Right forelimb (tissue), 1 donor: ENCODE data around the gene LRRFIP1.

Source experiments
- DNase-seq: peaks from one replicate; pipeline ENCODE4 v3.0.0-alpha.2; 2018

The LRRFIP1 gene

DNA sequence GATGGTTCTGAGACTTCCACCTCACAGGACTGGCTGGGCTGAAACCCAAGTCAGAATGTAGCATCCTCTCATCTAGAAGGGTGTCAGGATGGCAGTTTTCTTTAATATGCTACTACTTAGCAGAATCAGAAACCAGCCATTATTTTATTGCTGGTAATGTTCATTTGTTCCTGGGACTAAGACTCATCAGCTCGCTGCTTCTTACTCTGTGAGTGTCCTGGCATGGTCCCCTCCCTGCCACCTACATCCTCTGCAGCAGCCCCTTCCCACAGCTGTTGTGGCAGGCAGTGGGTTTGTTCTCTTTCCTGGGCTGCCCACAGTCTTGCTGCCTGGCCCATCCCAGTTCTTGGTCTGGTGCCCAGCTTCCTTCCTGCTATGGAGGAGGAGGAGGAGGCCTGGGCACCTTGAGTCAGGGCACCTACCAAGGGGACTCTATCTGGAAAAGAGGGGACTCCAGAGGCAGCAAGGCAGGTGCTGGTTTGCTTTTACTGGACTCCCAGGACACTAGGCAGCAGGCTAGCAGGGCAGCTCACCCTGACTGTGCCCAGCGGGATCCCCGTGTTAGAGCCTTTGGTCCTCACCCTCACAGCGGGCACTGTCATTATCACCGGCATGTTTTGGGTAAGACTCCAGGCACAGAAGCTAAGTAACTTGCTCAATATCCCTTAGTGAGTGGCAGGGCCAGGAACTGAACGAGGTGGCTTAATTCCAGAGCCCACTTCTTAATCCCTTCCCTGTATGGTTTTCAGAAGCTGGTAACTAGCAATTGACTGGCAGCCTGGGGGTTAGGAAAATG is 62.1 kb downstream of the LRRFIP1 start:
- no peak for DNase-seq

DNA sequence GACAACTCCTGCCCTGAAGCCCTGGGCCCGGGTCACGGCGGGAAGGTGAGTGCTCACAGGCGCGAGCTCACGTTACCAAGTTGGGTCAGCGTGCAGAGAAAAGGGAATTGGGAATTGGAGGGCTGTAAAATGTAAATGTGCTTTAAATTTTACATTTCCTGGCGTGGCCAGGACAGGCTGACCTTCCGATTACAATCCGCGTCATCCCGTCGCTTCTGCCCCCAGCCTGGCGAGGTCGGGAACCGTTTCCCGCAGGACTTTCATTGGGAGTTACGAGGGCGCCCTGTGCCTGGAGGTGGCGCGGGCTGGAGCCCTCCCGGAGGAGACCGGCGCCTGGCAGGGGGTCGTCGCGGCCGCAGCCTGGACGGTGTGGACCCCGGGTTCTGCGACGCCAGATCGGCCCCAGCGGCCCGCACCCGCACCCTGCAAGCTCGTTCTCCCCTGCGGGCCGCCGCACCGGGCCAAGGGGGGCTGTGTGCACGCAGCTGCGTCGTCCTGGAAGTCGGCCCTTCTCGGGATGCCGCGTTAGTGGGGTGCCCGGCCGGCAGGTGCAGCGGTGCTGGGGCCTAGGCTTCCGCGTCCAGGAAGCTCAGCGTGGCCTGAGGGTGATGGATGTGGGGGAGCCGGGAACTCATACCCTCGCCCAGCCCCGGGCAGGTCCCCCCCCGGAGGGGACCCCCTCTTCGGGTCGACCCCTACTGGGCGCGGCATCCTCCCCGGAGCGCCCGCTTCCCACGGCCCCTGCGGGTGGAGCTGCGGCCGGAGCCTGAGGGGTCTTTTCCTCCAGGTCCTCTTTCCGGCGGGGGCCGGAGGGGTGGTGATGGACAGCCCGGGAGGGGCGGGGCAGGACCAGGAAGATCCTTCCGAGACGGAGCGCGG is 63.9 kb downstream of the LRRFIP1 start:
- DNase-seq, result no peak

DNA sequence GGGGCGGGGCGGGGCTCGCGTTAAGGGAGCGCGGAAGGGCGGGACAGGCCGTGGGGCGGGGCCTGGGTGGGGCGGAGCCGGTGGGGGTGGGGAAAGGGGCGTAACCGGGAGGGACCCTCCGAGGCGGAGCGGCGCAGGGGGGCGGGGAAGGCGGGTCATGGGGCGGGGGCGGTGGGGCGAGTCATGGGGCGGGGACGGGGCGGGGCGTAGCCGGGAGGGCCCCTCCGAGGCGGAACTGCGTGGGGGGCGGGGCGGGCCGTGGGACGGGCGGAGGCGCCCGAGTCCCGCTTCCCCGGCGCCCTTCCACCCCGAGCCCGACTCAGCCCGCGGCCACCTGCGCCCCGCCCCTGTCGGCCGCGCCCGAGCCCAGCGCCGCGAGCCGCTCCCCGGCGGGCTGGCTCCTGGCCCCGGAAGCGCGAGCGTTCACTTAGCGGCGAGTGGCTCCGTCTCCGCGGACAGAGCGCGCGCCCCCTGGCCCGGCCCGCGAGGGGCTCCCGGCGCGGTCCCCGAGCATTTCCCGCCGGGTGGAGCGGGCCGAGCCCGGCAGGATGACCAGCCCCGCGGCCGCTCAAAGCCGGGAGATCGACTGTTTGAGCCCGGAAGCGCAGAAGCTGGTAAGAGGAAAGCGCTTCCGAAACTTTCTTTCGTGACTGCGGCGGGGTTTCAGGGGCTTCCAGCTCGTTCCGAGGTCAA is 64.7 kb downstream of the LRRFIP1 start:
- DNase-seq, result peak; percentile 96

DNA sequence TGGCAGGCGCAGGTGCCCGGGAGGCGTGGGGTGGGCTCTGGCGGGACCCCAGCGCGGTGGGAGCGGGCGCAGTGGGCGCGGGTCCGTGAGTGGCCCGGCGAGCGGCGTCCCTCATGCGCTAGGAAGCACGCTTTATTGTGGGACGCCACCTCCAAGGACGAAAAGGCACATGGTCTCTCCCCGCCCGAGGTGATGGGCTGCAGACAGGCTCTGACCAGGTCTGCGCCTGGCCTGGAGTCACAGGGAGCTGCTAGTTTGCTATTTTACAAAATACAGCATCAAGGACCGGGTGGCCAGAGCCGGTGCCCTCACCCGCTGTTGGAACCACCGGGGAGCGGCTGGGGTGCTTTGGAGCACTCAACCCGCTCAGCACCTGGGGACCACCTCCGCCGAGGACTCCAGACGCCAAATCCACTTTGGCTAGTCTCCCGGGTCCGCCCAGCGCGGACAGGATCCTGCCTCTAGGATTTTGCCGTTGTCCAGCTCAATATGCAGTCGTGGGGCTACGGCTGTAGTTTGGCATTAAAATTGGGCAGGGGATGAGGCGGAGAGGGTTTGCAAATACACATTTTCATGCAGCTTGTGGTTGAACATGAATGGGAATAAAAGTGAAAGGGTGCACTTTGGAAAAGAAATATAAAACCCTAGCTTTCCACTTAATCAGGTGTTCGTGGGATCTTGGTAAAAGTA is 65.4 kb downstream of the LRRFIP1 start:
- DNase-seq, result no peak

DNA sequence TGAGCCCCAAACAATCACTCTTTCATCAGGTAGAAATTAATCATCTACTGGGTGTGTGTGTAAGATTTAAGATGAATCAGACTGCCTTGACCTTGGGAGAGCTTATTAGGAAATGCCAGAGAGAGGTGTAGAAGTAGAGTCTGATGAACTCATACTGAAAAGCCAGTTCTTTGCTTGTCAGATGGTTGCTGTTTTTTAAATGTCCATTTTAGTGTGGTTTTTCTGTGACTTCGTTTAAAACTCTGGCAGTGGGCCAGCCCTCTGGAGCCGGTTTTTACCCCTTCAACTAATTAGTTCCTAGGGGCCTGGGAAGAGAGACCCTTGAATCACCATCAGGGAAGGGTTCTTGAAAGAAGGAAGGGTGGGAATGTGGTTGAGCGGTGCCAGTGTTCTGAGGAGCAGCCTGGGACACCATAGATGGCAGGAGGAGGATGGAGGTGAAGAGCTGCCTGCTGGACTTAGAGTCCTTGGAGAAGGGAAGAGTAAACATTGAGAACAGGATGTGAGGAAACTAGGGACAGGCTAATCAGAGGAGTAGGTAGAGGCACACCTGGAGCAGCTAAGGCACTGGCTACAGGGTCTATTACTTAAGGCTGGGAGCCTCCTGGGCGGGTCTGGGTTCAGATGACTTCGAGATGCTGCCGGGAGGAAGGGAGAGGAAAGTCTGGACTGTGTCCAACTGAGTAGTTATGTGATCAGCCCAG is 66.1 kb downstream of the LRRFIP1 start:
- peak; percentile 36 for DNase-seq

DNA sequence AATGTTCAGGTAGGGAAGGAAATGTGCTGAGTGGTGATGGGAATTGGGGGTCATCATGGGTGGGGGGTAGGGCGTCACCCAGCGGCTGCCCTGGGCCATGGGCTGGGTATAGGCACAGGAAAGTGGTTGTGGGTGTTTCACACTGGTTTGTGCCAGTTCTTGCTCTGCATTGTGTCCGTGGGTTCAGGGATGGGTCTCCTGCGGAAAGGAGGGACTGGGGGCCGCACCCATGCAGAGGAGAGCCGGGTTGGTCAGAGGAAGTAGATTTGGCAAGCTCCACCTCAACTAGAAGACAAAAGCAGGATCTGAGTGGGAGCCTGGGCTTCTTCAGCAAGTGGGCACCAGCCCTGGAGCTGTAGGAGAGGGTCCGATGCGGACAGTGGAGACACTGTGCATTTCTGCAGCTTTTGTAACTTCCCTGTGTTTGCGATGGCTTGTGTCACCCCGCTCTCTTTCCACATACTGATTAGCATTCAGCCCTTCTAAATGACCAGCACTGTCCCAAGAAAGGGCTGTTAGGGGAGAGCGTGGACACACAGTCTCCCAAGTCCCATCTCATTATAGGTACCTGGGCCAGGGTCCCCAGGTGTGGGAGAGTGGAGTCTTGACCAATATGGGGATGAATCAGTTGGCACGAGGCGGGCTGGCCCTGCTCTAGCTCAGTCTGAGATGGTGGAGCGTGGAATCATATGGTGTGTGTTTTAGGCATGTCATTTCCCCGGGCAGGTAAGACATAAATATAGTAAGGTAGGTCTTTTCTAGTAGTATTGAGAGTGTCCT is 67.2 kb downstream of the LRRFIP1 start:
- peak; percentile 16 for DNase-seq

DNA sequence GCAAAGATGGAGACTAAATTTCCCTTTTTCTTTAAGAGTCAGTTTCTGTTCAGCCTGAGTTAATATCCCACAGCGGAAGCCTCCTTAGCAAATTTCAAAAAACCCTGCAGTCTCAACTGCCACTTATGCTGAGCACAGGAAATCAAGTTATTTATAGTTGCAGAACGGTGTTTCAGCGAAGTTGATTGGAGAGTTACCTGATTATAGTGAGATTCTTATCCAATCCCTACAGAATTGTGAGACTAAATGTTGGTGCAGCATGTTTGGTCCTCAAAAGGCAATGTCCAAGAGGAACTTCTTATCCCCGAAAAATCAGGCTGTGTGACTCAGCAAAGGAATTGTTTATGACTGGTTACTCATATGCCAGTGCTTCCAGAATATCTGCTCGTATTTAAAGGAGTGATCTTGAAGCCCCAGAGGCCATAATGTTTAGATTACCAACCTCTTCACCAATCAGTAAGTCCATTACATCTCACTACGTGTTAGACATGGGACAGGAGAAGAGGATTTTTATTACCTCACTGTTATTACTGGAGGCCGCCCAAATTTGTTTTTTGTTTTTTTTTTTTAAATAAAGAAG is 67.9 kb downstream of the LRRFIP1 start:
- no peak for DNase-seq

DNA sequence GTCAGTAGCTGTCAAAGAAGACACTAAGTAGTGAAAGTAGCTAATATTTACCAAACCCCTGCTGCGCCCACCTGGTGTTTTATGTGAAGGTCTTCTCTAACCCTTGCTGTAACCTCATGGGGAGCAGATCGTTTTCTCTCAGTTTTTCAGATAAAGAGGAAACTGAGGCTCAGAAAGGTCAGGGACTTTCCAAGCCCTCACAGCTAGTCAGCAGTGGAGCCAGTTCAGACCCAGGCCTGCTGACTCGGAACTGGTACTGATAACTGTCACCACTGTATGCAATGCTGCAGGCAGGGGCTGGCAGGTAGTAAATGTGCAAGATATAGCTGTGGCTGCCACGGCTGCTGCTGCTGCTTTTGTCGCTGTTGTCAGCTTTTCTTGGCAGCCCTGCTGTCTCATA is 69.1 kb downstream of the LRRFIP1 start:
- no peak for DNase-seq

DNA sequence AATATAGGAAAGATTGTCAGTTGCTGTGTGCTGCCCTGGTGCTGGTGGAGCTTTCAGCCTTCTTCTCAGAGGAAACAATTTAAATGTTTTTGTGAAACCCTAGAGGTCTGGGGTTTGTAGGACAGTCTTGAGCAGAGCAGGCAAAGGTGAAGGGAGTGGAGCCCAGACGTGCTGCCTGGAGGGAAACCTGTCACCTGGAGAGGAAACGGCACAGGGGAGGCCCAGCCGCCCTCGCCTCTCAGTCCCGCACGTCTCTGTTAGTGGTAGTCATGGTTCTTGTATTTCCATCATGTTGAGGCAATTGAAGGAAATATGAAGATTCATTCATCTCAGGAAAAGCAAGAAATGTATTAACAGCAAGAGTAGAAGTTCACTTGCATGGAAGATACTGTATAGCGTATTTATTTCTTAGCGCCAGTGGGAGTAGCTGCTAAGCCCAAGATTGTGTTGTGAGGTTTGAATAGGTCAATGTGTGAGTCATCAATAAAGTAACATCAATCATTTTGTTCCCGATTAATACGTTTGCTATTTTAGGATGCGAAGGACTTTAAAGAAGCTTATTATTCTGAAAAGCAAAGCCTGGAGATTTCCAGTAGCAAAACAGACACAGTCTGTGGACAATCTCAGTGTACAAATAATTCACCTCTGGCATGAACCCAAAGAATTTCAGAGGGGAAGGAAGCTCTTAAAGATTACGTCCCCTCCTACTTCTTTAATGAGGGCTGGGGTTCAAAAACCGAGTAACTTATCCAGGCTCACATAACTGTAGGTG is 70.4 kb downstream of the LRRFIP1 start:
- no peak for DNase-seq

DNA sequence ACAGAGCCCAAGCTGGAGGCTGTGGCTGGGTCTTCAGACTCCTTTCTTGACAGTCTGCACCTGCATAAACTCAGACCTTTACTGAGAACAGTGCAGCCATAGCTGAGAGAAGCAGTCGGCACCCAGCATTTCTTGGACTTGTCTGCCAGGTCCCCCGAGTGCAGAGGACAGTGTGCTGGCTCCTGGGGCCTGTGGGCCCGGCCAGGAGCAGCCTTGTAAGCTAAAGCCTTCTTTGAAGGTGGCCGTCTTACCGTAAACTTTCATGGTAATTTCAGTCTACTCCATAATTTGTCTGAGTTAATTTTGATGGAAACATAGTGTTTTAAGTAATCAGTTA is 70.9 kb downstream of the LRRFIP1 start:
- no peak for DNase-seq

DNA sequence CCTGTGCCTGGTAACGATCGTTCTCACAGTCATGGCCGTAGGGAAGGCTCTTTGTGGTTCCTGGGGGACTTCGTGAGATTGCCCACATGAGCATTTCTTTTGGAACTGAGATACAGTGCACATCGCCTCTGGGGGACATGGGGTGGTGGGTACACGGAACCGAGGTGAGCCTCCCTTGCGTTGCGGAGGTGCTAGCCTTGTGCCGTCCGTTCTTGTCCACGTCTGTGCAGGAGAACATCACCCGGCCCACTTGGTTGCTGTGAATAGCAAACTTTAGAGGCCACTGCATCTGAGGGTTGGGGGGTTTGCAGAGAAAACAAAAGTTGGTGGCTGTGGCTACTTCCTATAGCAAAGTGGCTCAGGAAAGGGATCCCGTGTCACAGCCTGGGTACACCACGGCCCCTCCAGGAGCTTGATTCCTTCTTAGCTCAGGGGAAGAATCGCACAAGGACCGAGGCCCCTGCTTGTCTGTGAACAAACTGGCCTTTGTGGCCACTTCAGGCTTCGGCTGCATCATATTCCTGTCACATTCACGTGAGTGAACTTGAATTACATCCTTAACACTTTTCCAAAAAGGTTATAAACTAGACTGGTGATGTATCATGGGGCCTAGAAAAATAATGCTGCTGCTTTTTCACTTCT is 72.6 kb downstream of the LRRFIP1 start:
- no peak for DNase-seq

DNA sequence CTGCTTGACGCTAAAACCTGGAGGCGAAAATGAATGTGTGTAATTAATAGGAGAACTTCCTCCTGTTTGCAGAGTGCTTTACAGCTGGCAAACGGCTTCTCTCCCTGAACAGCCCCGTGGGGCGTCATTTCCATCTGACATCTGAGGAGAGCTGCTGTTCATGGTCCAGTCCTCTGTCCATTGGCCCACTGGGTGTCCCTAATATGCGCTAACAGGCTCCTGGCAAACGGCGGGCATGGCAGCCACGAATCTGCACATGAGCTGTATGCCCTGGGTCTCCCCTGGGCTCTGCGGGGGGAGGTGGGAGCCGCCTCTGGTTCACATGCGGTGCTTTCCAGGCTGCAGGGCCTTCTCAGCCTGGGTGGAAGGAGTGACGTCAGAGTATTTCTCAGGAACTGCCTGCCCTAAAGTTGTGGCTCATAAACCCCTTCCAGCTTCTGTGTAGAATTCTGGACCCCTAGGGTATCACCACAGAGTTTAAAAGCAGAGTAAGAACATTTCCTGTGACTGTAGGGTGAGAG is 73.2 kb downstream of the LRRFIP1 start:
- DNase-seq, result peak; percentile 73

DNA sequence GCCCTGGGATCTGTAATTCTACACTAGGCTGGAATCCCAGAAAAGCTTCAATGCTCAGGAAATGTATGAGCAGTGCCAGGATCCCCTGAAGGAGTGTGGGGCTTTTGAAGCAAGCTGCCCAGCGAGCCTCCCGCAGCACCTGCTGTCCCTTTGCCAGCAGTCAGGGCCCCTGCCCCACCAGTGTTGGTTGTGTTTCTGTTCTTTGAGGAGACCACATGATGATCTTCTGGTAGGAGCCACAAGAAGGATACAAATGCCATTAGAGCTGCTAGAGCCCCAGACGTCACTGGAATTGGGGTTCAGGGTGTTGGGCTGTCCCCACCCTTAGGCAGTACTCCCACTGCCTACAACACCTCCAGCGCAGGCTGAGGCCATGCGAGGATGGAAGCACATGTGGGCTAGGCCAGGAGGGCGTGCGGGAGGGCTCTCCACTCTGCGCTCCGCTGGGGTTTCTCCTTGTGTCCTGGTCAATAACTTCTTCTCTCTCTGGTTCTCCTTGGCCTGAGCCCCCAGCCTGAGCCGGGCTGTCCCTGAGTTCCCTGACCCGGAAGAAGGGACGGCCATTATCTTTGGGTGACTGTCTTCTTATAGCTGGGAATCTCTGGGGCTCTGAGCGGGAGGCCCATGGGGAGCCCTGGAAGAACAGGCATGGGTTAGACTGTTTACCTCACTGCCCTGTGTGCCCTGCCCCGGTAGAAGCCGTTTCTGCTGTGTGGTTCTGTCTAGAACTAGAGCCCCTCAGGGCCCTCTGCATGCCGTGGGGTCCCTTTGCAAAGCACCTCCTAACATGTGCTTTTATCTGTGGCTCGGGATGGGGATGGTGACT is 73.9 kb downstream of the LRRFIP1 start:
- no peak for DNase-seq

DNA sequence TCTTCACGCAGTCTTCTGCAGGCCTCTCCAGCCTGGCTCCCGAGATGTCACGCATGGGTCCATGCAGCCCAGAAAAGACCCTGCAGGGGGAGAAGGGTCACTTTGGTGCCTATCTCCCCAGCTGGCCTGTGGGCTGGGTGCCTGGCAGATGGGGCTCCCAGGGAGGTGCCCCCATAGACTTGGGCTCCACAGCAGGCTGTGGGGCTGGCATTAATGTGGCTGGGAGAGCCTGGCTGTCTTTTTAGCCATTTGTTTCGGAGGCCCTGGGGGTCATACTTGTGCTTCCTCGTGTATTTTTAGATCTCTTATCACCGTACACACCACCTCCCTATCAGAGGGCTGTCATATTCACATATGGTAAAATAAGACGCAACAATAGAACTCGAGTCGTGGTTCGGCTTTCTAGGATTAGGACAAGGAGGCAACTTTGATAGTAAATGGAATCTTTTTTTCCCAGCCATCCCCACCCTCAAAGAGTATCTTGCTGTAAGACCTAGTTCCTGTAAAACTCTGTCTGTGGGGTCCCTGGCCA is 74.5 kb downstream of the LRRFIP1 start:
- DNase-seq, result no peak

DNA sequence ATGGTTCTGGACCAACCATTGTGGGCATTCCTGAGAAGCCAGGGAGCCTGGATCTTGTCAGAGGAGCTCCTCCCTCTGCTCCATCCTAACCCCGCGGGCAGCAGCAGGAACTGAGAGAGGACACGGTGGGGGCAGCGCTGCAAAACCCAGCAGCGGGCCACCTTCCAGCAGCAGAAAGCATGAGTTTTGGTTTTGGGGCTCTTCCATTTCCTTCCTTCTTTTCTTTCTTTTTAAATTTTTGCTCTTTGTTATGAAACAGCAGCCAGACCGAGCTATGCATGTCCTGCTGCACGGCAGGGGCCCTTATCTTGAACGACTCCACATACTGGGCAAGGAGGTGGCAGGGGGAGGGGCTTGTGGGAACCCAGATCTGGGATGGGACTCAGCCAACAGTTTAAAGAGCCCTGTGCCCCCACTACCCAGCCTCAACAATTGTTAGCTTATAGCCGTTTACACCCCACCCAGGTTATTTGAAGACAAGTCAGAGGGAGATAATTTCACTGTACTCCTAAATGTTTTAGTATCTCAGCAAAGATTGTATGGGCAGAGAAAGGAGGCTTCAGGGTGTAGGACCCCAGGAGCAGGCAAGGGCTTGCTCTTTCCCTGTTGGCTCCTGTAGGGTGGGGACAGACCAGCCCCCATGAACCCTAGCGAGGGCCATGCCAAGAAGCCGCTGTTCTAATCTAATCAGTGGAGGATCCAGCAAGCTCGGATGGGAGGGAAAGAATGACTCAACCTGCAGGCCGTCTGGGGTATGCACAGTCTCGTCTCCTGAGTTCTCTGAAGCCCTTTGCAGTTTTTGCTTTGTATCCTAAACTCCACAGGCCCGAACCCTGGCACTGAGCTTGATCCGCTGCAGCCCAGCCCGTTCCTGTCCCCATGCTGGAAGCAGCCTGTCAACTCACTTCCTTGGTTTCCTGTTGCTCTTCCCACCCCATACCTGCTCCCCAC is 75.3 kb downstream of the LRRFIP1 start:
- no peak for DNase-seq

DNA sequence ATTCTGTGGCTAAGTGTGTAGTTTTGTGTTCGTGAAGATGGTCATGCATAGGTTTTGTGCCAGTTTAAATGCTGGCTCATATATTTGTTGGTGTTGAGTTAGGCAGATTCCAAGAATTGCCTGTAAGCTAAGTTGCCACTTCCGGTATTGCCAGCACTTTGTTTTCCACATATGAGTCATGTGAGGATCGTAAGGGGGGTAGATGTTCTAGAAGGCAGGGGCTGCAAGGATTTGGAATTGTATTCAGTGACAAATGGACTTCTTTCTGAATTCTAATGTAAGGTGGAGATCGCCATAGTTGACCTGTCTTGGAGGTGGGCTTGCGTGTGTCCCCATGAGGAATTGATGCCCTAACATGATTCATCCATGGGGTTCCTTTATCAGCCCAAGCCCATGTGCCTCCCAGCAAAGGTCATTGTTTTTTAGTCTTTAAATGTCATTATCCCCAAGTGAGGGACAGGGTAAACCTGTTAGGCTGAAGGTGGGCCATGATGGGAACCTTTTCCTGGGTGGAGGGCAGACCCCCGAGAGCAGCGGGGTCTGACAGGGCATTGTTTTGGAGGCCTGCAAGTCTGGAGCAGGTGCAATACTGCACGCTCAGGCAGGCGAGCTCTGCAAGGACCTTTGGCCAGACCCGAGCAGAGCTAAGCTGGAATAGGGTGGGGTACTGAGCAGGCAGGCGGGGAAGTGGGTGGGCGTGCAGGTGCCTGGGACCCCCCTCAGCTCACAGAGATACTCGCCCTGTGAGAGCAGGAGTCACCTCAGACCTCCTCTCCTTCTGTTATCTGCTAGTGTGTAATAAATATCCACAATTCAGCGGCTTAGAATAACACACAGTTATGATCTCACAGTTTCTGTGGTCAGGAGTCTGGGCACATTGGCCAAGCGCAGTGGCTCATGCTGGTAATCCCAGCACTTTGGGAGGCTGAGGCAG is 77.4 kb downstream of the LRRFIP1 start:
- DNase-seq, result no peak
